Activated CD4-positive, alpha-beta T cell treated with anti-CD3 and anti-CD28 coated beads, Interleukin-2, amount 10 ng/mL, durations not matched to agents 7 days and 5 days (primary cell): Measurements from ENCODE around the gene ANKRD13C. TPM values are rescaled to one million over a fixed set of nuclear protein-coding genes. Genes with fewer than 3 reads are reported as not detected.

Experiments
- CTCF ChIA-PET: fragments of 350-600 bp; sonication (Branson Sonifier 250); formaldehyde crosslinking; loops from one replicate; lab custom pipeline; 2021; ENCODE audit warnings: antibody characterized with exemption; lab: Charles Lee
- POLR2A ChIA-PET: fragments of 350-600 bp; sonication (Branson Sonifier 250); formaldehyde crosslinking; loops from one replicate; lab custom pipeline; 2021; ENCODE audit warnings: antibody characterized with exemption; lab: Charles Lee
- DNase-seq: peaks from one replicate; pipeline ENCODE4 v3.0.0-alpha.2; 2020
- H3K27ac Mint-ChIP-seq: one replicate; pipeline ENCODE4 v1.8.0; 2021; ENCODE audit warnings: mild to moderate bottlenecking, moderate library complexity, mixed read lengths
- H3K27me3 Mint-ChIP-seq: one replicate; pipeline ENCODE4 v1.8.0; 2021; ENCODE audit warnings: mixed read lengths
- H3K36me3 Mint-ChIP-seq: one replicate; pipeline ENCODE4 v1.8.0; 2021; ENCODE audit warnings: low read depth, mixed read lengths
- H3K4me1 Mint-ChIP-seq: one replicate; pipeline ENCODE4 v1.8.0; 2021; ENCODE audit warnings: mixed read lengths
- H3K4me3 Mint-ChIP-seq: one replicate; pipeline ENCODE4 v1.8.0; 2021; ENCODE audit warnings: mild to moderate bottlenecking, moderate library complexity, mixed read lengths
- H3K9me3 Mint-ChIP-seq: one replicate; pipeline ENCODE4 v1.8.0; 2021; ENCODE audit warnings: mixed read lengths
- total RNA-seq, 2 experiments: library from RNA; stranded (reverse); gene quantifications; one replicate each; pipeline ENCODE4 v1.2.3, GENCODE V29; 2021

Gene ANKRD13C
- total RNA-seq, 2 experiments from 2014 or later, result 19.7 to 24.6 TPM

DNA sequence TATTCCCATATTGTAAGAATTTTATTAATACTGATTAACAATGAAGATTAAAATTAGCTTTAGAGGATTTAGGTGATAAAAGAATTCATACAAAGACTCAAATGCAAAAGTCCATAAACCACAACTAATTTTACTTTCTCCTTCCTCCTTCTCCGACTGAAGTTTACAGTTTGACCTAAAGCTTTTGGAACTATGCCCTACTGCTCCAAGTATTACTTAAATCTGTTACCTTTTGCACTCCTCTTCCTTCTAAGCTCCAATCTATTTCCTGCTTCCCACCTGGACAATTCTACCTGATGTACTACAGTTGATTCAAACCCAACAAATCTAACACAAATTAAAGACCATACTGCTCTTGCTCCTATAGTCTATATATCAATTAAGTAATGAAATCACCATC, 36.3 kb downstream of the ANKRD13C start:
- POLR2A ChIA-PET, result no interaction called here
- CTCF ChIA-PET, result interaction anchor here (0.6 kb wide), 1 partner anchor 81 kb away, joined by 3 read pairs; no protein-coding TSS in a partner anchor
- DNase-seq, result no peak
- H3K4me3 Mint-ChIP-seq, result no peak overlapping the region
- H3K36me3 Mint-ChIP-seq, result peaks cover 11% of the 10 kb centered on the region
- H3K27ac Mint-ChIP-seq, result no peak overlapping the region
- peaks cover 10% of the 10 kb centered on the region for H3K4me1 Mint-ChIP-seq
- no peaks in the 10 kb centered on the region for H3K9me3 Mint-ChIP-seq
- H3K27me3 Mint-ChIP-seq, result no peaks in the 10 kb centered on the region

DNA sequence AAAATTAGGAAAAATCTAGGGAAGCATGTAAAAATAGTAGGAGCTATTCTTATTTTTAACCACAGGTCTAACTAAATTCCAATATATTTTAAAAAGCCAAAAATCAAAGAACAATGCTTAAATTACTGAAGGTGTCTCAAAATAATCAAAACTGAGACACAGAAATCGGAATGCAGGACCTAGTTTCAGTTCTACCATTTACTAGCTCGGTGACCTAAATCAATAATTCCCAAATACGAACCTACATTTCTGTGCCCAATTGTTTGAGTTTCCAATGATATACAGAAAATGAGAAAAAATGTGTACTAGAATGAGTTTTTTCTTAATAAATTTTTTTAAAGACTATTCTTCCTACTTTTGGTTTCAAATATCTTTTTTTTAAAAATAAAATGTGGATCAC, 37.4 kb downstream of the ANKRD13C start:
- ChIA-PET CTCF (no interaction called here), POLR2A (no interaction called here)
- Mint-ChIP-seq H3K36me3 (peaks cover 8% of the 10 kb centered on the region), H3K9me3 (no peaks in the 10 kb centered on the region), H3K4me3 (no peak overlapping the region), H3K27ac (no peak overlapping the region), H3K4me1 (peaks cover 10% of the 10 kb centered on the region), H3K27me3 (no peaks in the 10 kb centered on the region)
- no peak for DNase-seq

DNA sequence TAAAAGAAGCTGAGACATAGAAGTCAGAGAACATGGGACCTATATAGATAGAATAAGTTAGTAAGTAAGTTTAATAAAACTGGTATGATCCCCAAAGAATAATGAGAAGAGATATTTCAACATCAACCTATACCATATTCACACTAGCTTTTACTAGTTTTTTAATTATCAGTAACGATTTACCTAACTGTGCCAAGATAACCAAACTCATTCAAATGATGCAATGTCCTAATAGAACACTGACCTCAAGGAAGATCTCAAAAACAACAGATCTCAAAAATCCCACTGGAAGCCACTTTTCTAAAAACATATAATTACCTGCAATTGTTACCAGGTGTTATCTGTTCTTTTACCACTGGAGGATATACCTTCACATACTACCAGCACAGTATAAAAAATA, 38.7 kb downstream of the ANKRD13C start:
- ChIA-PET POLR2A (interaction anchor here (0.7 kb wide), 1 partner anchor 96 kb away, joined by 5 read pairs; no protein-coding TSS in a partner anchor), CTCF (no interaction called here)
- DNase-seq, result no peak
- Mint-ChIP-seq H3K9me3 (no peaks in the 10 kb centered on the region), H3K4me1 (peaks cover 10% of the 10 kb centered on the region), H3K4me3 (no peak overlapping the region), H3K27me3 (no peaks in the 10 kb centered on the region), H3K27ac (no peak overlapping the region), H3K36me3 (peaks cover 8% of the 10 kb centered on the region)

DNA sequence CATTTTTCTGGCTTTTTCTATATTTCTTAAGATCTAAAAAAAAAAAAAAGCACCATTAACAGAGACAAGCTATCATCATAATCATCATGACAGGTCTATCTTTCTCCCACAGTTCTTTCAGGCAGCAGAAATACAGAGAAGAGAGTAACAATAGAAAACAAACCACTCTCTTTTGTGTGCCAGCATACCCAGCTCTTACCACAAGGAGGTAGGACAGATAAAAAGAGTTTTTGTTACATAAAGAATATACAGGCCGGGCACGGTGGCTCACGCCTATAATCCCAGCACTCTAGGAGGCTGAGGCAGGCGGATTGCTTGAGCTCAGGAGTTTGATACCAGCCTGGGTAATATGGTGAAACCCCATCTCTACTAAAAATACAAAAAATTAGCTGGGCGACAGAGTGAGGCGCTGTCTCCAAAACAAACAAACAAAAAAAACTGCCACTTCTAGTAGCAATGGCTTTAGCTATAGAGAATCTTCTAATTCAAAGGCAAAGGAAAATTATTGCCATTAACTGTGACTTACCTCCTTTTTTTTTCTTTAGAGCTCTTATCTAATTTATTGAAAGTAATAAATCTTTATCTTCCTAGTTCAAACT, 39.7 kb downstream of the ANKRD13C start:
- DNase-seq, result no peak
- ChIA-PET POLR2A (no interaction called here), CTCF (no interaction called here)
- peaks cover 5% of the 10 kb centered on the region for H3K36me3 Mint-ChIP-seq
- peak overlapping the region; percentile 71 for H3K27ac Mint-ChIP-seq
- H3K4me1 Mint-ChIP-seq, result peaks cover 8% of the 10 kb centered on the region
- H3K27me3 Mint-ChIP-seq, result no peaks in the 10 kb centered on the region
- no peaks in the 10 kb centered on the region for H3K9me3 Mint-ChIP-seq
- H3K4me3 Mint-ChIP-seq, result no peak overlapping the region

DNA sequence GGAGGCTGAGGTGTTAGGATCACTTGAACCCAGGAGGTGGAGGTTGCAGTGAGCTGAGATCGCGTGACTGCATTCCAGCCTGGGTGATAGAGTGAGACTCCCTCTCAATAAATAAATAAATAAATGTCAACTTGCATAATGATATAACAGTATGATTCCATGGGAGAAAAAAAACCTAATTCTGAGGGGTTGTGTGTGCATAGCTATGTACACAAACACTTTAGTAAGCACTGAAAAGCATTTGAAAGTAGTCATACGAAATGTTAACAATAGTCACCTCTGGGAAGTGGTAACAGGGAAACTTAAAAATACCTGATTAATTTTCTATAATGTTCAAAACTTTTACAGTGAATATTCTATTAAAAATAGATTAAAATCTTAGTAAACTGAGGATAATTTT, 43.2 kb downstream of the ANKRD13C start:
- POLR2A ChIA-PET, result no interaction called here
- peaks cover 11% of the 10 kb centered on the region for H3K36me3 Mint-ChIP-seq
- CTCF ChIA-PET, result no interaction called here

DNA sequence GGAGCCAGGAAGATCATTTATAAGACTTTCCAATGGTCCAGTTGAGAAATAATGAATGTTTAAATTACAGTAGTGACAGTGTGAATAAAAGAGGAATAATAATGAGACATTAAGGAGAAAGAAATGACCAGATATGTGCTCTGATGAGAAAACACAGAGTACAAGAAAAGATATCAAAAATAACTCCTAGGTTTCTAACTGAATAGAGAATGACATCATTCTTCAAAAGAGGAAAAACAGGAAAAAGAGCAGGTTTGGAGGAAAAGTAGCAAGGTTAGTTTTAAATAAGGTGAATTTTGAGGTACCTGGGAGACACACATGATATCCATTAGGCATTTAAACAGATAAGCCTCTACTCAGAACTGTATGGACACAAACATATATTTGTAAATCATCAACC, 55.0 kb downstream of the ANKRD13C start:
- DNase-seq, result no peak
- Mint-ChIP-seq H3K4me1 (no peaks in the 10 kb centered on the region), H3K27ac (no peak overlapping the region), H3K36me3 (peaks cover 33% of the 10 kb centered on the region), H3K9me3 (no peaks in the 10 kb centered on the region), H3K27me3 (no peaks in the 10 kb centered on the region), H3K4me3 (no peak overlapping the region)
- CTCF ChIA-PET, result no interaction called here
- POLR2A ChIA-PET, result no interaction called here

More for the DNA sequence above, 43.2 kb downstream of the ANKRD13C start:
- Mint-ChIP-seq H3K4me3 (no peak overlapping the region), H3K27ac (no peak overlapping the region), H3K9me3 (no peaks in the 10 kb centered on the region), H3K4me1 (peaks cover 4% of the 10 kb centered on the region), H3K27me3 (no peaks in the 10 kb centered on the region)
- DNase-seq, result no peak

DNA sequence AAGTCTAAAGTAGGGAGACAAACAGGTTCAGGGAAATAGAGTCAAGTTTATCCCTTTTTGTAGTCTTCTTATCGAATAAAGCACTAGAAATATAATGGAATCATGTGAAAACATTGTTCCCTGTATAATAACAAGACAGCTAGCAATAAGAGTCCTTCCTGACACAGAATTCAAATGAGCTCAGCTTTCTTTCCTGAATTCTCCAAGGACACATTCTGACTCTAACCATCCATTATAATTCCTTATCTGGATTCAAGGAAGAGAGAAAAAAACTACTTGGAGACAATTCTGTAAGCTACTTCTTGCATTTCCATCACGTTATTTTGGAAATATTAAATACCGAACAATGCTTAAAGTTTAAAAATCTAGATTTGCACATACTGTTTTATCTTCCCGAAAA, 58.8 kb downstream of the ANKRD13C start:
- Mint-ChIP-seq H3K27ac (no peak overlapping the region), H3K27me3 (no peaks in the 10 kb centered on the region), H3K4me1 (no peaks in the 10 kb centered on the region), H3K36me3 (peaks cover 34% of the 10 kb centered on the region), H3K4me3 (no peak overlapping the region), H3K9me3 (no peaks in the 10 kb centered on the region)
- ChIA-PET CTCF (no interaction called here), POLR2A (no interaction called here)
- no peak for DNase-seq

DNA sequence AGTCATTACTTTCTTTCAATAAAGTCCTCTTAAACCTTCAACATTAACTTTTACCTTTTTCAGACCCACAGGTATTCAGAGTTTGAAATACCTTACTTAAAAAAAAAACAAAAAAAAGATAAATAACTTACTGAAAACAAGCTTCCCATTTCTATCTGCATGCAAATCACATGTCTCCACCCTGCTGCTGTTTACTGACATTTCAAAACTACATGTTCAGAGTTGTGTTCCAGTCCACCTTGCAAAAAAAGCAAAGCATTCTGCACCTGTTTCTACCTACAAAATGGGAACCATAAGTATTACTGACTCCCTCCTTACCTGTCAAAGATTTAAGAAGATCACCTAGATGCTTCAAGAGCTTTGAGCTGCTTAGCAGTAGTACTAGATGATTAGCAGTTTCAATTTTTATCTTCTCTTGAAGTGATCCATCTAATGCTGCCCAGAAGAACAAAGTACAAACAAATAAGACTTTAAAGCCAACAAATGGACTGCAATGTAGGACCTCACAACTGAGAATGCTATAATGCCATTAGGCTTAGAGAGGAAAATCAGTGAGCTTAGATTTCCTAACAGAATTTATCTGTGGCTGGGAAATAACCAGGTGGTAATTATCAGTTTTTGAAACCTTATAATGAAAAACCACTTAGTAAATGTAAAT, 61.2 kb downstream of the ANKRD13C start:
- Mint-ChIP-seq H3K4me3 (no peak overlapping the region), H3K36me3 (peaks cover 33% of the 10 kb centered on the region), H3K27me3 (no peaks in the 10 kb centered on the region), H3K4me1 (no peaks in the 10 kb centered on the region), H3K9me3 (no peaks in the 10 kb centered on the region), H3K27ac (no peak overlapping the region)
- ChIA-PET POLR2A (no interaction called here), CTCF (interaction anchor here (1.3 kb wide), 1 partner anchor 11 kb away, joined by 3 read pairs; no protein-coding TSS in a partner anchor)
- no peak for DNase-seq

DNA sequence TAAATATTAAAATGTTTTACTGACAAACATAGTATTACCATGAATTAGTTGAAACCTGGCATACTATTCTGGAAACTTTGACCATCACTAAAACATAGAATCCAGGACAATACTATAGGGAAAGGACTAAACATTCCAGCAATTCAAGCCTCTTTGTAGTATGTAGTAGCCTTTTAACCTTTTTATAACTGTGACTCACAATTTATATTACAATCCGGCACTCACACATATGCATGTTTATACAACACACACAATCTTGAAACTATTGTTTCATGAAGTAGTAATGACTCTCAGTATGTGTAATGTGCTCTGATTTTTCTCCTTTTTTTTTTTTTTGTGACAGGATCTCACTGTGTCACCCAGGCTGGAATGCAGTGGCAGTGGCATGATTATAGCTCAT, 64.3 kb downstream of the ANKRD13C start:
- Mint-ChIP-seq H3K4me1 (no peaks in the 10 kb centered on the region), H3K27me3 (no peaks in the 10 kb centered on the region), H3K27ac (no peak overlapping the region), H3K36me3 (peaks cover 31% of the 10 kb centered on the region), H3K4me3 (no peak overlapping the region), H3K9me3 (no peaks in the 10 kb centered on the region)
- POLR2A ChIA-PET, result no interaction called here
- no peak for DNase-seq
- CTCF ChIA-PET, result interaction anchor here (1.0 kb wide), 1 partner anchor 55 kb away, joined by 3 read pairs; no protein-coding TSS in a partner anchor

DNA sequence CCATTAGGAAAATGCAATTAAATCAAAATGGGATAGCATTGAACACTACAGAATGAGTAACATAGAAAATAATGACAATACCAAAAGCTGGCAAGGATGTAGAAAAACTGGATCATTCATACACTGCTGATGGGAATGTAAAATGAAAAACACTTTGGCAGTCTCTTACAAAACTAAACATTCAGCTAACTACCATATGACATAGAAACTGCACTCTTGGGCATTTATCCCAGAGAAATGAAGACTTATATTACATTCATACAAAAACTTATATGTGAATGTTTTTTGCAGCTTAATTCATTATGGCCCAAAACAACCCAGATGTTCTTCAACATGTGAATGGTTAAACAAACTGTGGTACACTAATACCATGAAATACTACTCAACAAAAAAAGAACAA, 66.4 kb downstream of the ANKRD13C start:
- H3K9me3 Mint-ChIP-seq, result no peaks in the 10 kb centered on the region
- no peak for DNase-seq
- ChIA-PET POLR2A (no interaction called here), CTCF (no interaction called here)
- no peak overlapping the region for H3K27ac Mint-ChIP-seq
- no peak overlapping the region for H3K4me3 Mint-ChIP-seq
- H3K4me1 Mint-ChIP-seq, result no peaks in the 10 kb centered on the region
- H3K27me3 Mint-ChIP-seq, result no peaks in the 10 kb centered on the region
- H3K36me3 Mint-ChIP-seq, result peaks cover 25% of the 10 kb centered on the region

DNA sequence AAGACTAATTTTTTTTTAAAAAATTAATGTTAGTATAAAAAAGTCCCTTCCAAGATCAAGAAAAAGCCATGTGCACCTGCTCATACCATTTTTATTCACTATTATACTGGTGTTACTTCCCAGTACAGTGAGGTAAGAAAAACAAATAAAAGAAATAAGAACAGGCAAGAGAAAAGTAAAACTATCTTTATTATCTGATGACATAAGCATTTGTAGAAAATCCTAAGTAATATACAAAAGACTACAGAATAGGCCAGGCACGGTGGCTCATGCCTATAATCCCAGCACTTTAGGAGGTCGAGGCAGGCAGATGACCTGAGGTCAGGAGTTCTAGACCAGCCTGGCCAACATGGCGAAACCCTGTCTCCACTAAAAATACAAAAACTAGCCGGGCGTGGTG, 68.1 kb downstream of the ANKRD13C start:
- Mint-ChIP-seq H3K4me1 (no peaks in the 10 kb centered on the region), H3K9me3 (no peaks in the 10 kb centered on the region), H3K4me3 (no peak overlapping the region), H3K27ac (no peak overlapping the region), H3K27me3 (no peaks in the 10 kb centered on the region), H3K36me3 (peaks cover 28% of the 10 kb centered on the region)
- CTCF ChIA-PET, result no interaction called here
- no peak for DNase-seq
- POLR2A ChIA-PET, result no interaction called here

DNA sequence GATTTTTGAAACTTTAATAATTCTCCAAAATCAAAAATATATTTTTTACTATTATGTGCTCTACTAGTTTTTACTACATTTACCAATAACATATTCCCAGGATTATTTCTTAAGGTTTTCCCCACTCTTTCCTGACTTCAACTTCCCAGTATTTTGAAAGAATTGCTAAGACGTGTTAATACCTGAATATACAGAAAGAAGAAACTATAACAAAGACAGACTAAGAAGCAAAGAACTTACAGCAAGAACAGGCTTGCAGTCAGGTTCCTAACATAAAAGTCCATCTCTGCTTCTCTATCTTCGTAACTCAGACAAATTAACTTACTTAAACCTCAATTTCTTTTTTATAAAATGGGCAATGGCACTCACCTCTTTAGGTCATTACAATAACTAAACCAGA, 70.2 kb downstream of the ANKRD13C start:
- H3K4me1 Mint-ChIP-seq, result no peaks in the 10 kb centered on the region
- DNase-seq, result no peak
- no peaks in the 10 kb centered on the region for H3K27me3 Mint-ChIP-seq
- H3K27ac Mint-ChIP-seq, result no peak overlapping the region
- POLR2A ChIA-PET, result no interaction called here
- no peaks in the 10 kb centered on the region for H3K9me3 Mint-ChIP-seq
- CTCF ChIA-PET, result interaction anchor here (1.4 kb wide), 1 partner anchor 23 kb away, joined by 4 read pairs; no protein-coding TSS in a partner anchor
- peaks cover 22% of the 10 kb centered on the region for H3K36me3 Mint-ChIP-seq
- H3K4me3 Mint-ChIP-seq, result no peak overlapping the region

DNA sequence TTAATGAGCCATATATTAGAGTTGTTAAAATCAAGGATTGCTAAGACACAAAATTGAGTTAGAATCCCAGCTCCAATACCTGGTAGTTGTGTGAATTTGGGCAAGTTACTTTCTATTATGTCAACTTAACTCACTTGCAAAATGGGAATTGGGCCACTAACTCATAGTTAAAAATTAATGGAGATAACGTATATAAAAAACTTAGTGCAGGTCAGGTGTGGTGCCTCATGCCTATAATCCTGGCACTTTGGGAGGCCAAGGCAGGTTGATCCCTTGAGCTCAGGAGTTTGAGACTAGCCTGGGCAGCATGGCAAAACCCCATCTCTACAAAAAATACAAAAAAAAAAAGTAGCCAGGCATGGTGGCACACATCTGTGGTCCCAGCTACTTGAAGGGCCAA, 75.8 kb downstream of the ANKRD13C start:
- H3K4me1 Mint-ChIP-seq, result no peaks in the 10 kb centered on the region
- H3K9me3 Mint-ChIP-seq, result no peaks in the 10 kb centered on the region
- ChIA-PET CTCF (interaction anchor here (1.2 kb wide), 1 partner anchor 34 kb away, joined by 4 read pairs; no protein-coding TSS in a partner anchor), POLR2A (no interaction called here)
- no peaks in the 10 kb centered on the region for H3K27me3 Mint-ChIP-seq
- H3K27ac Mint-ChIP-seq, result no peak overlapping the region
- DNase-seq, result no peak
- no peak overlapping the region for H3K4me3 Mint-ChIP-seq
- H3K36me3 Mint-ChIP-seq, result peaks cover 18% of the 10 kb centered on the region
